ENCODE results near the gene CFAP157.
A peak's percentile ranks its signal among the peaks of the same experiment; 100 is the strongest.

CFAP157 gene

DNA sequence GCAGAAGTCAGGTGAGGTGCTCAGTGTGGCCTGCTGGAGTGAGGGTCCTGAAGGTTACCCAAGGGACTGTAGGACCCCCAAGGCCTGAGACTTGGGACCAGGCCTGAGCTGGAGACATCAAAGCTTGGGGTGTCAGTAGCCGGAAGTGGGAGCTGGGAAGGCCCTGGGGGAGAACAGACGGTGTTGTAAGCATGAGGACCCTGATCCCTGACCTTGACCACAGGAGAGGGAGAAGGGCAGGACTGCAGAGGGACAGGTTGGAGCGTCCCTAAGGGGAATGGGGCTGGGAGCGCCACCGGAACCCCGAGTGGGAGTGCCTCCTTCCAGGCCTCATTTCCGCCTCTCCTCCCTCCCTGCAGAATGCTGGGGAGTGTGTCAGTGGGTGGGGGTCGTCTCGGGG is 9.6 kb downstream of the CFAP157 start:
- DNase-seq, result no peak

DNA sequence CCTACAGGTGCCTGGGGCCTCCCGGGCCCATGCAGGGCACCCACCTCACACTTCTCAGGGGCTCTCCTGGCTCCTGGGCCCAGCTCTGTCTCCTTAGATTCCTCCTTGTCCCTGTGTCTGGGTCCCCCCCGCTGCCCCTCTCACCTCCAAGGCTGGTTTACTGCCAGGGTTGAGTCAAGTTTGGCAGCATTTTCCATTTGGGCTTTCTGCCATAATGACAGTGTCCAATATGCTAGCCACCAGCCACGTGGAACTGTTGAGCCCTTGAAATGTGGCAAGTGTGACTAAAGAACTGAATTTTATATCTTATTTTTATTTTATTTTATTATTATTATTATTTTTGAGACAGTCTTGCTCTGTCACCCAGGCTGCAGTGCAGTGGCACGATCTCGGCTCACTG is 11.0 kb downstream of the CFAP157 start:
- DNase-seq, result no peak

DNA sequence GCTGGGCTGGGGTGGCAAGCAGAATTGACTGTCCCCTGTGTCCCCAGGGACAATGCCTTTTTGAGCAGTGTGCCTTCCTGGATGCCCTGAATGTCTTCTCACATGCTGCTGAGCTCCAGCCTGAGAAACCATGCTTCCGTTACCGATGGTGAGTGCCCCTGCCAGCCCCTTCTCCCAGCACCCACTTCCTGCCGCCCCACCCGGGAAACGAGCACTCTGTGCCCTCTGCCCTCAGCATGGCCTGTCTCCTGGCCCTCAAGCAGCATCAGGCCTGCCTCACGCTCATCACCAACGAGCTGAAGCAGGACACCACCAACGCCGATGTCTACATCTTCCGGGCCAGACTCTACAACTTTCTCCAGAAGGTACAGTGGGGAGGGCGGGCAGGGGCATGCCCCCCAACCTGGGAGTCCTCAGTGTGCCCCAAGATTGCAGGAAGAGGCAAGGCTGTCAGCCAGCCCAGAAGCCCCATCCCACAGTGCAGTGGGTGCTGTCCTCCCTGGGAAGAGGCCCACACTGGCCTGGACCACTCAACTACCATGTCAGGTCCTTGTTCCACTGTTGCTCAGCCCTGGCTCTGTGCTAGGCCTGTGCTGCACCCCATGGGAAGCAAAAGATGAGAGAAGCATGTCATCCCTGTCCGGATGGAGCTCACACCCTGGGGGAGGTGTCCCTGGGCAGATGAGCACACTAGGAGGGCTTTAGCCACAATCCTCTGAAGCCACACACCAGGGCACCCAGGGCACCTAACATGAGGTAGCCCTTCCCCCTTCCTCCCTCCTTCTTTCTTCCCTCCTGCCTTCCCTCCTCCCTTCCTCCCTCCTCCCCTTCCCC is 13.5 kb downstream of the CFAP157 start:
- no peak for DNase-seq

DNA sequence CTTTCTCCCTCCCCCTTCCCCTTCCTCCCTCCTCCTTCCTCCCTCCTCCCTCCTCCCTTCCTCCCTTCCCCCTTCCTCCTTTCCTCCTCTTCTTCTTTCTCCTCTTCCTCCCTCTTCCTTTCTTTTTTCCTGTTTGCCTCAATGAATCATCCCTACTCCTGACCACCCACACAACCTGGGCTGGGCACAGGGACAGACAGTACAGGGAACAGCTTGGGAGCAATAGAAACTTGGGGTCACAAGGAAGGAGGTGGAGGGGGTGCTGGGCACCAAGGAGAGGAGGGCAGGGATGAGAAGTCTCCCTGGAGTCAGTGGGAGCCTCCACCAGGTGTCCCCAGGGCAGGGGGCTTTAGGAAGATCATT is 14.1 kb downstream of the CFAP157 start:
- no peak for DNase-seq

DNA sequence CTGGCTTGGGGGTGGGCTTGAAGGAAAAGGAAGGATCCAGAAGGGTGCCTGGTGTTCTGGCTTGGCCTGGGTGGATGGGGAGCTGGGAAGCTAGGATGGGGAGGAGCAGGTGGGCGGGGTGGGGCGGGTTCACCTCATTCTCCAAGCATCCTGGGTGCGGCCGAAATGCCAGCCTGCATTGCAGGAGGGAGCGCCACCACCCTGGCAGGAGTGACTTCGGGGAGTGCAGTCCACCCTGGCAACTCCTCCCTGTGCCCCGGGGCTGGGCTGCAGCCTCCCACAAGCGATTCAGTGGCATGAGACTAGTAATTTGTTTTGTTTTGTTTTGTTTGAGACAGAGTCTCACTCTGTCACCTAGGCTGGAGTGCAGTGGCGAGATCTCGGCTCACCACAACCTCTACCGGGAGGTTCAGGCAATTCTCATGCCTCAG is 14.6 kb downstream of the CFAP157 start:
- no peak for DNase-seq

DNA sequence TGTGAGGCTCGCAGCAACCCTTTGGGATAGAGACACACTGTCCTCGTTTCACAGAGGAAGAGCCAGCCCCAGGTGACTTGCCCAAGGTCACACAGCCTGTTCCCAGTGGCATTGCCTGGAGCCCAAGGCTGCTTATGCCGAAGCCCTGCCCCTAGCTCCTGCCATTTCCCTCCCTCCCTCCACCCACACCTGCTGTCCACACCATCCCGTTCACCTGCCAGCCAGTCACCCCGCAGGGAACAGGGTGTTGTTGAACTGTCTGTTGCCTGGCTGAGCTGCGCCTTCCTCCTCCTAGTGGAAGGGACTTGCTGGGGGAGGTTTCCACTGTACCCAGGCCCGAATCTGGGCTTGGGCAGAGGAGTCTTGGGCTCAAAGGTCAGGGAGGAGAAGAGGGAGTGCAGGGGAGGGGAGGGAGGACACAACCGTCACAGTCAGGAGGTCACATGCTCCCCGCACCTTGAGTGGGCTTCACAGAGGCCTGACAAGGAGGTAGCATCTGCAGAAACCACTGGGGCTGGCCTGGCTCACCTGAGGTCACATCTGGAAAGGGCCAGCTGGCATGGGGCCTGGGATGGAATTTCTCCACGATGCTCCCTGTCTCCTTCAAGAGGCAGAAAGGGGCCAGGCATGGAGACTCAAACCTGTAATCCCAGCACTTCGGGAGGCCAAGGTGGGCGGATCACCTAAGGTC is 15.4 kb downstream of the CFAP157 start:
- no peak for DNase-seq

DNA sequence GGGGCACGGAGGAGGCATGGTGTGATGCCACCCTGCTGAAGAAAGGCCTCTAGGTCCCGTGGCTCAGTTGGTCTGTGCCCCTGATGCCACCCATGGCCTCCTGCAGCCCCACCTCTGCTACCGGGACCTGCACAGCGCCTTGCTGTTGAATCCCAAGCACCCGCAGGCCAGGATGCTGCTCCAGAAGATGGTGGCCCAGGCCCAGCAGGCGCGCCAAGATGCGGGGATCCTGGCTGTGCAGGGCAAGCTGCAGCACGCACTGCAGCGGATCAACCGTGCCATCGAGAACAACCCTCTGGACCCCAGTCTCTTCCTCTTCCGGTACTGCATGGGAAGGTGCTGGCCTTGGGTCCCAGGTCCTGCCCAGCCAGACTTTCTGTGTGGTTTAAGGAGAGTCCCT is 16.2 kb downstream of the CFAP157 start:
- no peak for DNase-seq

DNA sequence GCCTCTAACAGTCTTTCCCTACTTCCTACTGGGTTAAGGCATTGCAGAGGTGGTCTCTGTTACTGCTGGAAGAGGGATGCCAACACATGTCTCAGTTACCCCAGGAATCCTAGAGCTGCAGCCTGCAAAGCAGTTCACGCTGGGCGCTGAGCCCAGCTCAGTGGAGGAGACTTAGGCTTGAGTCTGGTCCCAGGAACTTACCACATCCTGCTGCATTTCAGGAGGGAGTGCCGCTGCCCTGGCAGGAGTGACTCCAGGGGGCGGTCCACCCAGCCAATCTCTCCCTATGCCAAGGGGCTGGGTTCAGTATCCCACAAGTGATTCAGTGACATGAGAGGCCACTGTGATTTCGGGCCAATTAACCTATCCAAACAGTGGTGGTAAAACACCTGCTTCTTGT is 16.7 kb downstream of the CFAP157 start:
- DNase-seq, result no peak

DNA sequence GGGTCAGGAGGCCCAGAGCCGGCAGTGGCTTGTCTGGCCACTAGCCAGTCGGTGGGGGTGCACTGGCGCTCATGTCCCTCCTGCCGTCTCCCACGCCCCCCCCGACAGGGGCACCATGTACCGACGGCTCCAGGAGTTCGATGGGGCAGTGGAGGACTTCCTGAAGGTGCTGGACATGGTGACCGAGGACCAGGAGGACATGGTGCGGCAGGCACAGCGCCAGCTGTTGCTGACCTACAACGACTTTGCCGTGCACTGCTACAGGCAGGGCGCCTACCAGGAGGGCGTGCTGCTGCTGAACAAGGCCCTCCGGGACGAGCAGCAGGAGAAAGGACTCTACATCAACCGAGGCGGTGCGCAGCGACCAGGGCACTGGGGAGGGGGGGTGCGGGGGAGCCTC is 17.2 kb downstream of the CFAP157 start:
- DNase-seq, result no peak

DNA sequence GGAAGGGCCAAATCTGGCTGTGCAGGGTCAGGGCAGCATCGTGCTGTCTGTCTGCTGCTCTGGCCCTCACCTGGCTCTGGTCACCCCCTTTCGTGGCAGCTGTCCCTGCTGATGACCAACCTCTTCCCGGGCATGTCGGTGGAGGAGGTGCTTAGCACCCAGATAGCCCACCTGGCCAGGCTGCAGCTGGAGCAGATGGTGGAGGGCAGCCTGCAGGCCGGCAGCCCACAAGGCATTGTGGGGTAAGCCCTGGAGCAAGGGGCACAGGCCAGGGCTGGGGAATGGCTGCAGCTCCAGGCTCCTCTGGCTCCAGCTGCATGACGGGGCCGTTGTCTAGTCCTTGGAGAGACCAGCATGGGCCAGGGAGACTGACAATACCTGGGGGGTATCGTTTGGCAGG is 20.1 kb downstream of the CFAP157 start:
- DNase-seq, result no peak

DNA sequence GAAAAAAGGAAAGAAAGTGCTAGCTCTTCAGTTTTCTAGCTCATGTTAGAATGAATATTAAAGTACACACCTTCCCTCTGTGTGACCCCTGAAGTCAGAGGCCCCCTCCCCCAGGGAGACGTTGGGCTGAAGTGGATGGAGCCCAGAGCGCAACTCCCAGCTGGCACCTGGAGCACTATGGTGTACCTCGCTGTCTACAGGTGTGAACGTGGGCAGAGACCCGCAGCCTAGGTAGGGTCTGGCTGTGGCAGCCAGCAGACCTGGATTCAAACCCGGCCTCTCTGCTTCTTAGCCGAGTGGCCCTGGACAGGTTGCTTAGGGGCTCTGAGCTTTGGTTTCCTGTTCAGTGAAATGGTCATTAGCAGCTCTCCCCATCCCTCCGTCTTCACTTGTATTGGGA is 22.0 kb downstream of the CFAP157 start:
- no peak for DNase-seq

DNA sequence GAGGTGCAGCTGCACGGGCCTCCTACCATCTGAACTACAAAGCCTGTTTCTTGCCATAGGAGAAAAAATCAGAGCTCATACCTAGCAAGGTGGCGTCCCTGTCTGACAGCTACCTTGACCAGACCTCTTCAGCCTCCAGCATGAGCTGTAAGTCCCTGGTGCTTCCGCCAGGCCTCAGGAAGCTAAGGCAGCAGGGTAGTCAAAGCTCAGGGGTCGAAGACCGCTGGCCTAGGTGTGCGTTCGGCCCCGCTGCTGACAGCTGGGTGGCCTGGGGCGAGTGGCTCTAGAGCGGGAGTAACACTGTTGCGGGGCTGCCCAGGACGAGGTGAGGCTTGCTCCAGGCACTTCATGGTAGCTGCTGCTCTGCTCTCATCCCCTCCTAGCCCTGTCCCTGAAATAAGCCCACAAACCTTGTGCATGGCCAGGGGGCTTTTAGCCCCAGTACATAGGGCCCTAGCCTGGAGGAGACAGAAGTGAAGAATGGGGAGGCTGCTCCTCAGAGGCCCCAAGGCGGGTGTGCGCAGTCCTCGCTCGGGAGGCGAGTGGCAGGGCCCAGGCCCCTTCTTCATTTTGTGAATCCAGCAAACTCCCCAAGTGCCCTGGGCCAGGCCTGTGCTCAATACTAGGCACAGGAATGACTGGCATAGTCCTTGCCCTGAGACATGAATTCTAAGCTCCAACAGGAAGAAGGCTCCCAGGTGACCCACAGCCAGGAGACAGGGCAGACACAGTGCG is 22.9 kb downstream of the CFAP157 start:
- DNase-seq, result no peak

DNA sequence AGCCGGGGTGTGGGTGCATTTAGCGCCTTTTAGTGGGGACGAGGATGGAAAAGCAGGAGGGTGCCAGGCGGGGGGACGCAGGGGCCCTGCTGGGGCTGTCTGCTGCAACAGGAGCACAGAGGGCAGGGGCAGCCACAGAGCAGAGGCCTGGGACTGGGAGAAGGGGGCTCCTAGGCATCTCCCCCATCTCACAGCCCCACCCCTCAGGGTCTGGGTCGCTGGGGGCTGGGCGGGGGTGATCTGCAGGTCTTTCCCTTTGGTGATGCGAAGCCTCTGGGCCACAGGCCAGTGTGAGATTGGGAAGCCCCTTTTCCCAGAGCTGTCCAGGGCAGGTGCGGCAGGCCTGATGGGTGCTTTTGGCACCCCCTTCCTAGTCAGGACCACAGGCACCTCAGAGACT is 23.5 kb downstream of the CFAP157 start:
- no peak for DNase-seq

DNA sequence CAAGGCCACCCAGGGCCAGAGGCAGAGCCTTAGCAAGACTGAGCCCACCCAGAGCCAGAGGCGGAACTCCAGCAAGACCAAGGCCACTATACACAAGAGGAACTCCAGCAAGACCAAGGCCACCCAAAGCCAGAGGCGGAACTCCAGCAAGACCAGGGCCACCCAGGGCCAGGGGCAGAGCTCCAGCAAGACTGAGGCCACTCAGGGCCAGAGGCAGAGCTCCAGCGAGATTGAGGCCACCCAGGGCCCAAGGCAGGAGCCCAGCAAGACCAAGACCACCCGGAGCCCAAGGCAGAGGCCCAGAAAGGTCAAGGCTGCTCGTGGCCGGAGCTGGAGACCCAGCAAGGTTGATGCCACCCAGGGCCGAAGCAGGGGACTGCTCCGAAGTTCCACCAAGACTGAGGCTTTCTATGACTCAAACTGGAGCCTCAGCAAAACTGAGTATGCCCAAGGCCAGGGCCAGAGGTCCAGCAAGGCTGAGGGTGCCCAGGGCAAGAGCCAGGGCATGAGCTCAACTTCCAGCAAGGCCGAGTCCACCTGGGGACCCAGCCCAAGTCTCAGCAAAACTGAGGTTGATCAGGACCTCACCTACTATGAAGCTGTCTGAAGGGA is 24.1 kb downstream of the CFAP157 start:
- DNase-seq, result no peak

DNA sequence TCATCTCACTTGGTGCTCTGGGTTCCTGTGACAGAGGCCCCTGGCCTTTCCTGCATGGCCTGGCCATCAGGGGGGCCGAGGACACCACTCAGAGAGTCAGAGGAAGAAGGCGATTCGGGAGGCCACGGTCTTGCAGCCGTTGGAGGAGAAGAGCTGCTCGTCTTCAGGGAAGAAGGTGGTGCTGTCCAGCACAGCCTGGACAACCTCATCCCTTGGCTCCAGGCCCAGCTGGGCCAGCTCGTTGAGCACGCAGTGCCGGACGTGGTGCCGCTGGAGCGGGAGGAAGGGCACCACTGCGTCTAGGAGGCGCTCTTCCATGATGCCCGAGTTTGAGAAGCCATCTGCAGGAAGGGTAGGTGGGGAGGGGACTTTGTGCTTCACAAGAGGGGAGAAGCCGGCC is 25.1 kb downstream of the CFAP157 start:
- DNase-seq, result no peak

DNA sequence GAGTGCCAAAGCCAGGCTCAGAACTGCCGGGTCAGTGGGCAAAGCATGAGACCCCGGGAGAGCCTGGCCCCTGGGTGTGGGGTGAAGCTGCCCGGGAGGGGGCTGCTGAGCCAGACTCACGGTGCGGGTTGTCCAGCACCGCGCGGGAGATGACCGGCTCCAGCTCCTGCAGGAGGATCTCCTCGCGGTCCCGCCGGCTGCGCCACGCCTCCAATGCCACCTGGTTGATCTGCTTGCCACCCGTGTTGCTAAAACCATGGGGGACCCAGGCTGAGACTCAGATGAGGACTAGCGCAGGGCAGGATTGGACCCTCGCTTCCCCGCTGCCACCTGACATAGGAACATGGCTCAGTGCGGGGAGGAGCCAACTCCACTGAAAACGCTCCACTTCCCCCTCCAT is 25.7 kb downstream of the CFAP157 start:
- no peak for DNase-seq

DNA sequence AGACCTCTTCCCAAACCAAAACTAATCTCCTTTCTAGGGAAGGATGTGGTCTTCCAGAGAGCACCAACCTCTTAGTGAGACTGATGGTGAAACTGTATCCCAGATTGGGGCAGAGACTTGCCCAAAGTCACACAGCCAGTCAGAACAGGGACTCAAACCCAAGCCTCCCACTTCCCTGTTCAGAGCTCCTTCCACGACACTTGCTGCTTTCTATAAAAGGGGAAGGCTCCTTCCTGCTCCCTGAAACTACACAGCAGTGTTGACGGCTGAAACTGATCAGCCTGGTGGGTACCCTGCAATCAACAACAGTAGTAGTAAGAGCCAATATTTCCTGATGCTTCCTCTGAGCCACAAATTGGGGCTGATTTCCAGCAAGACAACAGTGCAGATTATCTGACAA is 26.8 kb downstream of the CFAP157 start:
- no peak for DNase-seq

DNA sequence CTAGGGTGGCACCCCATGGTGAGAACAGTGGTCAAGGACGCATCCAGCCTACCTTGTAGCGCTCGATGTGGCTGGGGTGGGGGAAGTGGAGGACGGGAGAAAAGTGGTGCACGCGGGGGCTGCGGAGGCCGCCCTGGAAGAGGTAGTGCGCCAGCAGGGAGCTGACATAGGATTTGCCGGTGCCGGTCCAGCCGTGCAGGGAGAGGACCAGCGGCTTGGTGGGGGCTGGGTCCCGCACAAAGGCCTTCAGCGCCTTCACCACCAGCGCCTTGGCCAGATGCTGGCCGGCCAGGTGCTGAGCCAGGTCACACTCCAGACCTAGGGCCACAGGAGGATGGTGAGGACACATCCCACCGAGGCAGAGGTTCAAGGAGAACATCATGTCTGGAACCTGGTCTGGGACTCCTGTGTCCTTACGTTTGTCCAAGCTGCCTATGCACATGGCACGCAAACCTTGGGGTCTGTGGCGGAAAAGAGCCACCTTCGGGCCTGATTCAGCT is 27.5 kb downstream of the CFAP157 start:
- no peak for DNase-seq

DNA sequence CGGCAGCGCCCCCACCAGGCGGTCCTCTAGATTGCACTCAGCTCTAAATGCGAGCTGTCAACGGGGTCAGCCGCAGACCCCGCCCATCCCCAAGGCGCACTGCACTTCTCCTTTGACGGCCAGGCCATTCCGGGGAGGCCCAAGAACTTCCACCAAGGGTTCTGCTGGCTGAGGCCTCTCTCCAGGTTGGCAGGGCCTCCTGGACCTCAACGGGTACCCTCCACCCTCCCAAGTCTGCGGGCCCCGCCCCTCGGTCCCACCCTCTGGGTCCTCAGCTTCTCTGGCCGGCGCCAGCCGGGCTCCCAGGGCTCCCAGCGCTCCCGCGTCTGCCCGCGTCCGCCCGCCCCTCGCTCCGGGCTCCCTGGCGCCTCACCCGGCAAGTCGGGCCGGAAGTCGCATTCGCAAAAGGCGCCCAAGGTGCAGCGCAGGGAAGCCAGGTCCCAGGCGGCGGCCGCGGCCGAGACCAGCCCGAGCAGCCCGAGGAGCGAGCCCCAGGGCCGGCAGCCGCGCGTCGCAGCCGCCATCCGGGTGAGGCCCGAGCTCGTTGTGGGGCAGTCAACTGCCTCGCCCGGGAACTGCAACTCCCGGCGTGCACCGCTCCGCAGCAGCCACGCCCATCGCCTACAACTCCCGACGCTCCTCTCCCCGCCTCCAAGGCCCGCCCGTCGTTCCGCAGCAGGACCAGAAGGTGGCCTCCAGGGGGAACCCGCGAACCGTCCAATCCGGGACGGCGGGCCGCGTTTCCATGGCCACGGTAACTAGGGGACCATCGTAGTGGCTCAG is 28.1 kb downstream of the CFAP157 start, which contains the start of gene TOR2A:
Gene TOR2A (minus strand): TSS at position 548 of the 783 bp plus-strand sequence. CDS start 24 bp downstream, at position 524.
- peak; percentile 98 for DNase-seq

DNA sequence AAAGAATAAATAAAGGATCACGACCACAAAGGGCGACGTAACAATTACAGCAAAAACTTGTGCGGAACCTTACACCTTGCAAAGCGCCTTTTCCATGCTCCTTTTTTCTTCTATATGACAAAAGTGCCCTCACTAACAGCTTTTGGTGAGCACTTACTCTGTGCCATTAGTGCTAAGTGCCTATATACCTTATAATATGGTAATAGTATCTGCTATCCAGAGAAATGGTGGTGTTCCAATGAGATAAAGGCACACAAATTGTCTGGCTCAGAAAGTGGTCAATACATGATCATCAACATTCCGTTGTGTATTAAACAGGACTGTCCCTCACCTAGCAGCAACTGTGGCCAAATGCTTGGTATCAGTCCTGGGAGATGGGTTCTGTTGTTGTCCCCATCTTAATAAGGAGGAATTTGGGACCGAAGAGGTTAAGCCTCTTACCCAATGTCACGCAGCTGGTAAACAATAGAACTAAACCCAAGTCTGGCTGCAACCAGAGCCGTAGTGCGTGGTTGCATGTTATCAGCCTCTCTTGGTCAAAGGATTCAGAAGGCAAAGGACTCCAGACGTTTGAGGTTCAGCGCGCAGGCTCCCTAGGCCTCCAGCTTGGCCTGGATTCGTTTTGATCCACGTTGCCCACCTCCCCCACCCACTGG is 28.9 kb downstream of the CFAP157 start:
- no peak for DNase-seq

DNA sequence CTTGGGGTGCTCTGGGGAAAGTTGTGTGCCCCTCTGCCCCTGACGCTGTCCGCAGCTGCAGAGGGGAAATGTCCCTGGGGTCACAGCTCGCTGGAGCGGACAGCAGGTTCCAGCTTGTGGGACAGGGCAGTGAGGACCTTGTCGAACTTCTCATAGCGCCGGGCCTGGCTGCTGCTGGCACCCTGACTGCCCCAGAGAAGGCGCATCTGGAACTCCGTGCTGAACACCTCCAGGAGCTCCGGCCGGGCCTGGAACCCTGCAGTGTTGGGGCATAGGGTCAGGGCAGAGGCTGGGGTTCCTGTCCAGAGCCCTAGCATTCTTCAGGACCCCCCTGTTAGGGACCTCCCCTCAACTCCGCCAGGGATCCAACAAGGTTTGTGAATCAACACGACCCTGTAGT is 31.9 kb downstream of the CFAP157 start:
- DNase-seq, result no peak

All from effector CD8-positive, alpha-beta T cell (primary cell).